GM18508 (cell line): ENCODE data around the gene STAC2.
"Not testable (repeated sequence)": the region's sequence is repeated elsewhere in the genome, so short reads cannot be mapped to it uniquely, and the experiment has no call there.

Experiments
- ATAC-seq: cut with Tn5 transposase; IDR thresholded peaks from one replicate; pipeline ENCODE4 v1.9.1; 2021; ENCODE audit warnings: moderate number of reproducible peaks; ENCODE audit not compliant: insufficient read depth, unreplicated experiment

Gene STAC2

DNA sequence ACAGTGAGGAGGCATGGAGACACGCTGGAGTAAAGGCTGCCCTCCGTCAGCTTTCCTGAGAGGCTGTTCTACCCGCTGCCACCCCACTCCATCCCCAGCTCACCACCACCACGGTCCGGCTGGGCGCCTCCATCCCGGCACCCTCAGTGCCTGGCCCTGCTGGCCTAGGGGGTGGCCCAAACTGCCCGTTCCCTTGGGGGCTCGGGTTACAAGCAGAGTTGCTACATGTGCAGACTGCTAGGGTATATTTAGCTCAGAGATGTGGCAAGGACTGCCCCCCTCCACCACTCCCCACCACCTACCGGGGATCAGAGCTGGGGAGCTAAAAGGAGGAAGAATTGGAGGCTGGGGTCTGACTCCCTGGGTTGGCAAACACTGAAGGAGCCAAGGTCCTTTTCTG, 32.4 kb downstream of the STAC2 start:
- no peak for ATAC-seq

- no peak for ATAC-seq
Observed at GRCh38 chr17:39192901-39193300, 32.8 kb downstream of the STAC2 start.

- ATAC-seq: no peak
Observed at GRCh38 chr17:39191750-39192510, 33.8 kb downstream of the STAC2 start.

GRCh38 chr17:39187152-39187830, 38.5 kb downstream of the STAC2 start:
- no peak for ATAC-seq

GRCh38 chr17:39186481-39187002, 39.2 kb downstream of the STAC2 start:
- ATAC-seq: no peak

GRCh38 chr17:39183720-39184119, 42.0 kb downstream of the STAC2 start:
- no peak for ATAC-seq

DNA sequence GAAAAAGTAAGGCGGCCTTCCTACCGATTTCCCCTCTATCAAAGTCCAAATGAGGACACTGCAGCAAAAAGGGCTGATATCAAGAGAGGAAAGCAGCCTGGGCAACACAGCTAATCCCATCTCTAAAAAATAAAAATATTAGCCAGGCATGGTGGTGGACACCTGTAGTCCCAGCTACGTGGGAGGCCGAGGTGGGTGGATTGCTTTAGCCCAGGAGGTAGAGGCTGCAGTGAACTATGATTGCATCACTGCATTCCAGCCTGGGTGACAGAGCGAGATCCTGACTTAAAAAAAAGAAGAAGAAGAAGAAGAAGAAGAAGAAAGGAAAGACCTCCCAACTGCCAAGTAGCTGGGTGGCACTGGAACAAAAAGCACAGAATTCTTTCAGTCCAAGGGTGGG, 42.7 kb downstream of the STAC2 start:
- no peak for ATAC-seq

- no peak for ATAC-seq
Observed at GRCh38 chr17:39181303-39181702, 44.4 kb downstream of the STAC2 start.

DNA sequence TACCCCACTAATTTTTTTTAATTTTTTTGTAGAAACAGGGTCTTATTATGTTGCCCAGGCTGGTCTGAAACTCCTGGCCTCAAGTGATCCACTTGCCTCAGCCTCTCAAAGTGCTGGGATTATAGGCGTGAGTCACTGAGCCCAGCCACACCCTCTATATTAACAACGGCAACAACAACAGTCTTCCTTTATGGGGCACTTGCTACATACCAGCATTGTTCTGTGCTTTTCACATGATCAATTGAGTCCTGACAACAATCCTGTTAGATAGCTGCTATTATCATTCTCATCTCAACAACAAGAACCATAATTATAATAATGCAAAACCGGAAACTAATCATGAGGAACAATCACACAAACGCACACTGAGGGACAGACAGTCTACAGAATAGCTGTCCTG, 47.2 kb downstream of the STAC2 start:
- no peak for ATAC-seq

- no peak for ATAC-seq
Observed at GRCh38 chr17:39177256-39177655, 48.5 kb downstream of the STAC2 start.

GRCh38 chr17:39175695-39176093, 50.1 kb downstream of the STAC2 start:
- no peak for ATAC-seq

- ATAC-seq: no peak
Observed at GRCh38 chr17:39174920-39175694, 50.6 kb downstream of the STAC2 start.

GRCh38 chr17:39173526-39174274, 52.0 kb downstream of the STAC2 start:
- no peak for ATAC-seq

DNA sequence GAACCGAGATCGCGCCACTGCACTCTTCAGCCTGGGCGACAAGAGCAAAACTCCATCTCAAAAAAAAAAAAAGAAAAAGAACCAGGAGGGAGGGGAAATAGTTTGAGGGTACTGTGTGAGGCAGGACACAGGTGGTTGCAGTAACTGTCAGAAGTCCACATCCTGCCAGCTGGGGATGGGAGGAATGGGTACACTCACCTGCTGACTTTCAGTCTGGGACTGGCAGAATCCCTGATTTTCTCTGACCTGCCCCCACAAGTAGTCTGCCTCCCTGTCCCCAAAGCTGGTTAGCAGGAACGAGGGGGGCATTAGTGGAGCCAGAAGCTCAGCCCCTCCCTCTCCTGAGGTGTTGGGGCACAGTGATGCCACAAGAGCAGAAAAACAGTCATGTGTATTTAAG, 52.7 kb downstream of the STAC2 start:
- ATAC-seq: no peak

- ATAC-seq: no peak
Observed at GRCh38 chr17:39171933-39172332, 53.8 kb downstream of the STAC2 start.

DNA sequence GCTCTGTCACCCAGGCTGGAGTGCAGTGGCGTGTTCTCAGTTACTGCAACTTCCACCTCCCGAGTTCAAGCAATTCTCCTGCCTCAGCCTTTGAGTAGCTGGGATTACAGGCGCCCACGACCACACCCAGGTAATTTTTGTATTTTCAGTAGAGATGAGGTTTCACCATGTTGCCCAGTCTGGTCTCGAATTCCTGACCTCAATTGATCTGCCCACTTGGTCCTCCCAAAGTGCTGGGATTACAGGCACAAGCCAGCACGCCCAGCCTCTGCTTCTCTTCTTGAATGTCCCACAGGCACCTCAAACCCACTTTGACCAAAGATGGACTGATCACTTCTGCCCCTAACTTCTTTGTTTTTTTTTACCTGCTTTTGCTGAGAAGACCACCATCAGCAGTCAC, 55.2 kb downstream of the STAC2 start:
- ATAC-seq: no peak

GRCh38 chr17:39170109-39170508, 55.6 kb downstream of the STAC2 start:
- no peak for ATAC-seq

GRCh38 chr17:39169518-39169917, 56.2 kb downstream of the STAC2 start:
- no peak for ATAC-seq

GRCh38 chr17:39169101-39169500, 56.6 kb downstream of the STAC2 start:
- ATAC-seq: no peak

DNA sequence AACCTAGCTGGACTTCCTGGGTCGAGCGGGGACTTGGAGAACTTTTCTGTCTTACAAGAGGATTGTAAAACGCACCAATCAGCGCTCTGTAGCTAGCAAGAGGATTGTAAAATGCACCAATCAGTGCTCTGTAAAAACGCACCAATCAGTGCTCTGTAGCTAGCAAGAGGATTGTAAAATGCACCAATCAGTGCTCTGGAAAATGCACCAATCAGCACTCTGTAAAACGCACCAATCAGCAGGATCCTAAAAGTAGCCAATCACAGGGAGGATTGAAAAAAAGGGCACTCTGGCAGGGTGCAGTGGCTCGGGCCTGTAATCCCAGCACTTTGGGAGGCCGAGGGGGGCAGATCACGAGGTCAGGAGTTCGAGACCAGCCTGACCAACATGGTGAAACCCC, 57.2 kb downstream of the STAC2 start:
- ATAC-seq: not testable (repeated sequence)
